ENCODE measurements around the gene ST3GAL2. TPM values are rescaled to one million over a fixed set of nuclear protein-coding genes. Genes with fewer than 3 reads are reported as not detected.

Gene ST3GAL2
- total and polyA plus RNA-seq, 9 of the 15 experiments (the other 6 are each of a cell fraction or from before 2014, with no cell fraction given), result 1.5 to 108 (median 34.3) TPM

GRCh38 chr16:70372921-70373728 is 65.8 kb downstream of the ST3GAL2 start:
- intact Hi-C loops (cut with micrococcal nuclease), result loop anchor here (10.0 kb wide), 1 partner anchor 402 kb away; no protein-coding TSS in a partner anchor
- Histone ChIP-seq H3K4me1 (replicated peaks in 1 of 2; ENCODE audit: control insufficient read depth in 2 of 2, insufficient read depth in 2 of 2, low read length in 2 of 2) (no peaks in the 10 kb centered on the region), H3K79me2 (ENCODE audit: control insufficient read depth, insufficient read depth, low read length) (no peaks in the 10 kb centered on the region), H4K20me1 (replicated peaks; ENCODE audit: control insufficient read depth, insufficient read depth, low read length) (no peaks in the 10 kb centered on the region), H3K9ac (ENCODE audit: insufficient read depth in 1 of 2, low read depth in 2 of 2, low read length in 2 of 2) (no peak overlapping the region), H3K4me3 (no peak overlapping the region), H3K36me3 (ENCODE audit: control insufficient read depth, insufficient read depth, low read length) (peaks cover 78% of the 10 kb centered on the region), H3K9me1 (ENCODE audit: control insufficient read depth, insufficient read depth, low read length) (no peaks in the 10 kb centered on the region), H3K4me2 (ENCODE audit: insufficient read depth, low read length) (no peak overlapping the region), H3K27me3 (ENCODE audit: control insufficient read depth in 2 of 2, insufficient read depth in 2 of 2, low read length in 2 of 2) (no peaks in the 10 kb centered on the region), H2AFZ (ENCODE audit: low read depth, low read length) (no peak overlapping the region), H3K9me3 (replicated peaks; ENCODE audit: control insufficient read depth, insufficient read depth, low read depth, low read length) (no peaks in the 10 kb centered on the region), H3K27ac (ENCODE audit: extremely low read depth, low read depth, low read length) (no peak overlapping the region)
- CTCF ChIA-PET (ENCODE audit: low intra/inter-chr PET ratio), result no interaction called here
- ATAC-seq (no peak), FAIRE-seq (no peak), DNase-seq (ENCODE audit: extremely low read depth in 1 of 4, low spot score in 3 of 4) (no peak)
- TSS peak; percentile 68 for BruUV-seq (replicated peaks)
- in situ Hi-C loops (cut with MboI), result no loop called here
- WGBS (ENCODE audit: insufficient coverage, low coverage, missing lambda C conversion rate), result 95% methylated on average over 22 of the region's 22 CpGs
- POLR2A ChIA-PET, result interaction anchor here (0.7 to 2.6 kb wide), 7 partner anchors 8 to 1259 kb away, joined by 3 to 10 read pairs (median 3); no protein-coding TSS in a partner anchor
- TF ChIP-seq KDM2B (CRISPR knock-in tag; IDR thresholded peaks at IDR 0.05), result no peak
- no peak for TF ChIP-seq BMI1 (IDR thresholded peaks at IDR 0.05; ENCODE audit: low read length)
- TF ChIP-seq MYNN (IDR thresholded peaks at IDR 0.05), result 0 out of 2 replicates have a peak, but pooled peaks have one; percentile 25
- TF ChIP-seq MYNN (CRISPR knock-in tag; IDR thresholded peaks at IDR 0.05), result no peak
- peak; percentile 58; the same call in 1 of the 2 replicates for TF ChIP-seq ZBTB33 (CRISPR knock-in tag; IDR thresholded peaks at IDR 0.05)
- TF ChIP-seq, protein P1, sequence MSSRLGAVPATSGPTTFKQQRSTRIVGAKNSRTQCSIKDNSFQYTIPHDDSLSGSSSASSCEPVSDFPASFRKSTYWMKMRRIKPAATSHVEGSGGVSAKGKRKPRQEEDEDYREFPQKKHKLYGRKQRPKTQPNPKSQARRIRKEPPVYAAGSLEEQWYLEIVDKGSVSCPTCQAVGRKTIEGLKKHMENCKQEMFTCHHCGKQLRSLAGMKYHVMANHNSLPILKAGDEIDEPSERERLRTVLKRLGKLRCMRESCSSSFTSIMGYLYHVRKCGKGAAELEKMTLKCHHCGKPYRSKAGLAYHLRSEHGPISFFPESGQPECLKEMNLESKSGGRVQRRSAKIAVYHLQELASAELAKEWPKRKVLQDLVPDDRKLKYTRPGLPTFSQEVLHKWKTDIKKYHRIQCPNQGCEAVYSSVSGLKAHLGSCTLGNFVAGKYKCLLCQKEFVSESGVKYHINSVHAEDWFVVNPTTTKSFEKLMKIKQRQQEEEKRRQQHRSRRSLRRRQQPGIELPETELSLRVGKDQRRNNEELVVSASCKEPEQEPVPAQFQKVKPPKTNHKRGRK (tag; IDR thresholded peaks at IDR 0.05), result no peak
- no peak for TF ChIP-seq ZNF639 (CRISPR knock-in tag; conservative IDR thresholded peaks at IDR 0.05 in 1 of 2, IDR thresholded peaks at IDR 0.05 in 1 of 2)
- TF ChIP-seq FOXK1 (CRISPR knock-in tag; IDR thresholded peaks at IDR 0.05; ENCODE audit: borderline replicate concordance), result no peak
- no peak for TF ChIP-seq NFIC (IDR thresholded peaks at IDR 0.05)
- TF ChIP-seq ESRRB (CRISPR knock-in tag; IDR thresholded peaks at IDR 0.05; ENCODE audit: borderline replicate concordance), result no peak
- peak; percentile 23; the same call in 1 of the 2 replicates for TF ChIP-seq POLR2A (conservative IDR thresholded peaks at IDR 0.05)
- TF ChIP-seq RBM22 (IDR thresholded peaks at IDR 0.05; ENCODE audit: low read depth, low read length, poor library complexity, severe bottlenecking), result peak; percentile 77
- TF ChIP-seq HMG20B (CRISPR knock-in tag; IDR thresholded peaks at IDR 0.05), result no peak
- TF ChIP-seq POLR2G (IDR thresholded peaks at IDR 0.05; ENCODE audit: low read depth, low read length), result peak; percentile 68
- TF ChIP-seq TBP (optimal IDR thresholded peaks at IDR 0.05; ENCODE audit: low read depth, low read length), result no peak
- TF ChIP-seq POLR2B (IDR thresholded peaks at IDR 0.05; ENCODE audit: low read depth, partially characterized antibody), result peak; percentile 27
- peak; percentile 78 for TF ChIP-seq ZNF316 (IDR thresholded peaks at IDR 0.05)
- no peak for TF ChIP-seq NR2C1 (IDR thresholded peaks at IDR 0.05)
- no peak for TF ChIP-seq NR2C1 (tag; IDR thresholded peaks at IDR 0.05)

All from K562 (cell line).